Activated CD8-positive, alpha-beta memory T cell treated with anti-CD3 and anti-CD28 coated beads, Interleukin-2, amount 50 U/mL, for 4 hours (primary cell): Measurements from ENCODE around the gene CCDC134.
A peak's percentile ranks its signal among the peaks of the same experiment; 100 is the strongest.
"Not testable (repeated sequence)": the region's sequence is repeated elsewhere in the genome, so short reads cannot be mapped to it uniquely, and the experiment has no call there.

Experiments
- DNase-seq: peaks from one replicate; pipeline ENCODE4 v3.0.0-alpha.2; 2020

CCDC134 gene

DNA sequence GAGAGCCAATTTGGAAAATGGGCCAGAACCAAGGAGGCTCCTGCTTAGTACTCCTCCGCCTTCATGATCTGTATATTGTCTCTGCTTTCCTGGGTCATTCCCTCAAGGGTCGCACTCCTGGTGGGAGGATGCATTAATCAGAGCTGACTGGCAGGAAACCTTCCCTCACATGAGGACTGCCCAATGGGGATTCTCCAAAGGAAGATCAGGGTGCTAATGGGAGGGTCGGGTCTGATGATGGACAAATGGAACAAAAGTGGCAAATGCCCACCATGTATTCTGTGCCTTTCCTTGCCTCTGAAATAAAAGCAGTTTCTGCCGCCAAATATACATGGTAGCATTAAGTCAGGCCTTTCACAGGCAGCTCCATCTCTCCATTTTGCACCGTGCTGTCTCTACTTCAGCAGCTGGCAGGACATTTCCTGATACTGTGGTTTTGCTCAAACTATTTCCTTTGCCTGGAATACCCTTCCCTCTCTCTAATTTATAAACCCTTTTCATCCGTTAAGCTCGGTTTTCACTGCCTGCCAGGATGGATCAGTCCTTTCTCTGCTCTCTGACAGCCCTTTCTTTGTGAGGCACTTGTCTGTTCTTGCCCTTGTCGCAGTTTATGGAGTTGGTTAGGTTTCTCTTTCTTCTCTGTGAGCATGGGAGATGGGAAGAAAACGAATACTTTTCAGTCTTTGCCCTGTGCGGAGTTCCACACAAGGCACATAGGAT is 45.9 kb downstream of the CCDC134 start:
- no peak for DNase-seq

DNA sequence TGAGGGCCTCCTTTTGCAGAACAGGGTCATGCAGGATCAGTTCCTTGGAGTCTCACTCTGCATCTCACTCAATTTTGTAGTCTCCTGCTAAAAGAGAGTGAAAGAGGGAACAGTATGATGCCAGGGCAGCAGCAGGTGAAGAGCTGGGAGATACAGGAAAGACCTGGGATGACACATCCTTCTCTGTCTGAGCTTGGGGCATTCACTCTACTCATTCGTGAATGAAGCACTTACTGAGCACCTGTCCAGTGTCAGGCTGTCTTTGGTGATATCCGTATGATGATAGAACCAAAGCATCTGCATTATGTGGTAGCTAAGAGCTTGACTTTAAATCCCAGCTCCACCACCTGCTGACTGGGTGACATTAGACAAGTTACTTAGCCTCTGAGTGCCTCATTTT is 46.8 kb downstream of the CCDC134 start:
- no peak for DNase-seq

DNA sequence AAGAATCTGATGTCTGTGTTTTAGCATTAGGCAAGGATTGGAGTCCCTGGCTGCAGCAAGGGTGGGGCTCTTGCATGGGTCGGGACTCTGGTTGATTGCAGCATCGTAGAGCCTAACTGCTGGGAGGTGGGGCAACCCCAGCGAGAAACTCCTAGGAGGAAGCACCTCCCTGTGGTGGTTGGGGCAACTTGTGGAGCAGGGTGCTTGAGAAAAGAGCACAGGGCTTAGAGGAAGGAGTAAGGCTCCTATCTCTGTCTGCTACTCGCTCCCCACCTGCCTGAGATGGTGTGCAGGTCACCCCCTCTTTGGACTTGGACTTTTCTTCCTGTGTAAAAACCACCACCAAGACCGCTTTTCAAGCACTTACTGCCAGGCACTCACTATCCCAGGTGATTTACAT is 48.0 kb downstream of the CCDC134 start:
- DNase-seq: no peak

DNA sequence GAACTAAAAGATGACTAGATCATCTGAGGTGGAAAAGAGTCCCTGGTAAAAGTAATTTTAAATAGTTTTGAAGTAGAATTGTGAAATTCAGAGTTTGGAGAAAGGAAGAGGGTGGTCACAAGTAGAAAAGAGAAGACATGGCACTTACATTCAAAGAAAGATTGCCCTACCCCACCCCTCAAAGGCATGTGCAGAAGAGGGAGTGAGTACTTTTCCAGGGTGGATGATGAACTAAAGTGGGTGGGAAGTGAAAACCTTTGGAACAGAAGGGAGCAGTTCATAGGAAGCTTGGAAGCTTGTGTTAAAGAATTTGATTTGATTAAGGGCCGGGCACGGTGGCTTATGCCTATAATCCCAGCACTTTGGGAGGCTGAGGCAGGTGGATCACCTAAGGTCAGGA is 56.0 kb downstream of the CCDC134 start:
- no peak for DNase-seq

DNA sequence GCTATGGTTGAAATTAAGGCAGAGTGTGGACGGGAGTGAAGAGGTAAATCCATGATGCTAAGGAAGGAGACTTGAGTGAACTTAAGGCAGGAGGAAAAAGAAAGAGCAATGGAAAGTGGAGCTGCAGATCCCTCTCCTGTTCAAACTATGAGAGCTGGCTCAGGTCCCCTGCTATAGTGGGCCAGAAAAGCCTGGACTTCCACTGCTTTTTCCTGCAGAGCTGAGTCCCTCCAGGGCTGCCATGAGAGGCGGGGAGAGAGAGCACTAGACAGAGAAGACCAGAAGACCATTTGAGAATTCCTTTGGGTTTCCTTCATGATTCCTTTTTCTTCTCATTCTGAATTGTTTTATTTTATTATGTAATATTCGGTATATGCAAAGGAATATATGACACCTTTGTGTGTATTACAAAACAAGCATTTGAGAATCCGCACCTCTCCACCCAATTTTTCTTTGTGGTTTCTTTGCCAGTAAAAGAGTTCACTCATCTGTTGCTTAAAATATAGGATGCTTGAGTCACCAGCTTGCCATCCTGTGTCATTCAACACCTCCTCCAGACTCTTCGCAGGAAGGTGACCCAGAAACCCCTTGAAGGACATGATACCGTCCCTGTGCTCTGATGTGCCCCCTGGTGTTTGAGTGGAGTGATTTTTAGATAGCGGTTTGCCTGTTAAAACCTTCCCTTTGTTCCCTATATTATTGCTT is 56.8 kb downstream of the CCDC134 start:
- peak; percentile 74 for DNase-seq

DNA sequence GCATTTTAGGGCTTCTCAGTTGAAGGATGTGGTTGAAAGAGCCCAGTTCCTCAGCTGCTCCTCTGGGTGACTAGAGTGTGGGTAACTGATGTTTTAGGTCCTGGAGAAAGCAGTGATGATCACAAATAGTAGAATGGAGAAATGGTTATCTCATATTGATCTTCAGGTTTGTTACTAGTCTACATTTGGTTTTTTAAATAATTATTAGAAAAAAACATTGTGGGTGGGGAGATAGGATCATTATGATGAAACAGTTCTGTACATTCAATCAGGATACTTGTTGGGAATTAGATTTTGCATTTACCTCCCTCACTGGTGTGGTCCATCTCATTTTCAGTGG is 57.4 kb downstream of the CCDC134 start:
- DNase-seq: no peak

GRCh38 chr22:41862160-41862529 is 61.7 kb downstream of the CCDC134 start:
- DNase-seq: peak; percentile 48

DNA sequence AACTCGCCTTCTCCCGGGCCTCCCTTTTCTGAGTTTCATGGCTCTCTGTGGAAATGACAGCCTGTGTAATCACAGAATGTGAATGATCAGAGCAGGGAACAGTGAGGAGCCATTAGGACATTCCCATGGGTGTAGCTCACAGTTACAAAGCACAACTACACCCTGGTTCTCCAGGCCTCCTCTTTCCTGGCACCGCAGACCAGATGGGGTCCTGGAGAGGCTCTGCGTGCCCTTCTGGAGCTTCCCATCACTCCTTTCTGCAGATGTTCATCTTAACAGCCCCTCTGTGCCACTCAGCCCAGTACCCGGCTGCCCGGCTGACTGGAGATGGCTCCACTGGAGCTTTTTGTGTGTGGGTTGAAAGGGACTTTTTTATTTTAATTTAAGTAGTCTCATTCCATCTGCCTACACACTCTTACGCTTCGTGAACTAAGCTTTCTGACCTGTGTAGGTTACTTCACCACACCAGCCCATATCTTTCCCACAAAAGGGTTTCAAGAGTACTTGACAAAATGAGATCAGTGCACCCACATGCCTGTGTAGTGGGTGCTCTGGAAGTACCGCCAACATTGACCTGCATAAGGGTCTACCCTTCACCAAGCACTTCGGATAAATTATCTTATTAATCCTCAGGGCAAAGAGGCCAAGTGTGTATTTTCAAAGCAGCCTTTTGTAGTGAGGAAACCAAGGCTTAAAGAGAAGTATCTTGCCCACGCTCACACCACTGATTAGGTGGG is 62.2 kb downstream of the CCDC134 start:
- DNase-seq: peak; percentile 42

DNA sequence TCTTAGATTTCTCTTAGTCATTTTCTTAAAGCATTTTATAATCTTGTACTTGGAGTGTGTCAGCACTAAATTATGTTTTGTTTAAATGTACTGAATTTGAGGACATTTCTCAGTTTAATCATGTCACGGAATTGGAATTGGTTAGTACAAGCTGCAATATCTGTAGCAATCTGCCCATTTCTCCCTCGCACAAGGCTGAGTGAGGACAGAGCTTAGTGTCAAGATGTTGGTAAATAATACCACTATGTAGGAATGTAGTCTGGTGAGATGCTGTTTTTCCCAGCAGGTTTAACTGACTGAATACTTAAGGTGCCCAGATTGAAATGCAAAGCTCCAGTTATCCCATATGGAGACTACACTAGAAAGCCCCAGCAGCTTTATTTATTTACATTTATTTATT is 63.0 kb downstream of the CCDC134 start:
- DNase-seq: no peak

- DNase-seq: no peak
Measured at GRCh38 chr22:41868556-41868955, 68.1 kb downstream of the CCDC134 start.

DNA sequence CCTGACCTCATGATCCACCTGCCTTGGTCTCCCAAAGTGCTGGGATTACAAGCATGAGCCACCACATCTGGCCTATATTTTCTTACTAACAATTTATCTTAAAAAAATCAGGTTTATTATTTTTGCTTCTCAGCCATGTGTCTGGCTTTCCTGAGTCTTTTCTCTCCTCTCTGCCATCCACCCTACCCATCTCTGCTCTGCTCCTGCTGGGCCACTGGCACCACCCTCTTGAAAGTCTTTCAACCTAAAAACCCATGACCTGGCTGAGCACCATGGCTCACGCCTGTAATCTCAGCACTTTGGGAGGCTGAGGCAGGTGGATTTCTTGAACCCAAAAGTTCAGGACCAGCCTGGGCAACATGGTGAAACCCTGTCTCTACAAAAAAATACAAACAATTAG is 69.6 kb downstream of the CCDC134 start:
- DNase-seq: not testable (repeated sequence)

DNA sequence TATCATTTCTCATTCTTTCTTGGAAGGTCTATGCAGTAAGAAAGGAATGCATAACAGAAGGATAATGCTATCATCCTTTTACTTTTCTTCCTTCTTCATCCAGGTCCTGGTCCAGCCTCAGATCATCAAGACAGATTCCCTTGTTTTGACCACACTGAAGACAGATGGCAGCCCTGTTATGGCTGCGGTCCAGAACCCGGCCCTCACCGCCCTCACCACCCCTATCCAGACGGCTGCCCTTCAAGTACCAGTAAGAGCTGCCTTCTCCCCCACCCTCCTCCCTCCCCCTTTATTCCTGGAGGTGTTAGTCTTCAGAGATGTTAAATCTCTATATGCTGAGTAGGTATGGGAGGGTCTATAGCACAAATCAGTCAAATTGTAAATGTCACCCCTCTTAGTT is 70.3 kb downstream of the CCDC134 start:
- DNase-seq: no peak

DNA sequence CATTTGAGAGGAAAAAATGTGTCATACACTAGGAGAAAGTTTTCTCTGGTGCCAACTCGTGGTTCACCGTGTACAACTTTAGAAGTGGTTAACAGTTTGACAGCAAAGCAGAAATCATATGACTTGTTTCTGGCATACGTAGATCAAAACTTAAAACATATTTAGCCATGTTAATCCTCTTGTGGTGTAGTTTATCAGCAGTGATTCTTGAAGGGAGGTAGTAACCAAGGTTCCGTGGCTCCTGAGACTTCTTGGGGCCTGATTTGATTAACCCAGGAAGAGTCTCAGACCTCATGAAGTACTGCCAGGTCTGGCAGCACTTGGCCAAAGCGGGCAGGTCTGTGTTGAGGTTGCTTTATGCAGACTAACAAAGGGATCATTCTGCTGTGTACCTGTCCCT is 72.9 kb downstream of the CCDC134 start:
- no peak for DNase-seq

GRCh38 chr22:41874090-41874489 is 73.6 kb downstream of the CCDC134 start:
- no peak for DNase-seq

DNA sequence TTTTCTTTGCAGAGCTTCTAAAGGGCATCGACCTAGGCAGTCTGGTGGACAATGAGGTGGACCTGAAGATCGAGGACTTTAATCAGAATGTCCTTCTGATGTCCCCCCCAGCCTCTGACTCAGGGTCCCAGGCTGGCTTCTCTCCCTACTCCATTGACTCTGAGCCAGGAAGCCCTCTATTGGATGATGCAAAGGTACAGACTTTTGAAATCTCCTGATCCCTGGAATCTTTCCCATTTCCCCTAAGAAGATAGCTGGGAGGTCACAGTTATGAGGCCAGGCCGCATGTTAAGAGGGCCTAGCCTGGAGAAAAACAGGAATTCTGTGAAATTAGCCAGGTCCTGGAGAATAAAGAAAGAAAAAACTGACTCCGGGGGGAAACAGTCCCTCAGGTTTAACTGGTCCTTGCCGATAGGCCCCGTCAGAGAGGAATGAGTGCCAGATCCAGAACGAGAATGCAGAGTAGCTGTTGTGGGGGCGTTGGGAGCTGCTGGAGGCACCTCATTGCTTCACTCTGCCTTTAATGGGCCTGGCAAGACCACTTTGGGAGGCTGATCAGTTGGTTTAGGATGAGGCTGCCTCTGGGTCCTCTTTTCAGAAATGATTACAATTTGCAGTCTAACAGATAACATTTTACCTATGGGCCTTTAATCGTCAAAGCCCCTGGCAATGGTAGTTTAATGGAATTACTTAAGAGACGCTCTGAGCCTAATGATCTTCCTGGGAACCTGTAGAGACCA is 75.2 kb downstream of the CCDC134 start:
- no peak for DNase-seq
